Activated naive CD4-positive, alpha-beta T cell treated with anti-CD3 and anti-CD28 coated beads, Interleukin-2, amount 50 U/mL, for 16 hours (primary cell): ENCODE results near the gene BMP8A.

Experiments used
- DNase-seq: peaks from one replicate; pipeline ENCODE4 v3.0.0-alpha.2; 2020

Gene BMP8A

GRCh38 chr1:39528082-39528481 is 36.6 kb downstream of the BMP8A start:
- DNase-seq, result no peak

DNA sequence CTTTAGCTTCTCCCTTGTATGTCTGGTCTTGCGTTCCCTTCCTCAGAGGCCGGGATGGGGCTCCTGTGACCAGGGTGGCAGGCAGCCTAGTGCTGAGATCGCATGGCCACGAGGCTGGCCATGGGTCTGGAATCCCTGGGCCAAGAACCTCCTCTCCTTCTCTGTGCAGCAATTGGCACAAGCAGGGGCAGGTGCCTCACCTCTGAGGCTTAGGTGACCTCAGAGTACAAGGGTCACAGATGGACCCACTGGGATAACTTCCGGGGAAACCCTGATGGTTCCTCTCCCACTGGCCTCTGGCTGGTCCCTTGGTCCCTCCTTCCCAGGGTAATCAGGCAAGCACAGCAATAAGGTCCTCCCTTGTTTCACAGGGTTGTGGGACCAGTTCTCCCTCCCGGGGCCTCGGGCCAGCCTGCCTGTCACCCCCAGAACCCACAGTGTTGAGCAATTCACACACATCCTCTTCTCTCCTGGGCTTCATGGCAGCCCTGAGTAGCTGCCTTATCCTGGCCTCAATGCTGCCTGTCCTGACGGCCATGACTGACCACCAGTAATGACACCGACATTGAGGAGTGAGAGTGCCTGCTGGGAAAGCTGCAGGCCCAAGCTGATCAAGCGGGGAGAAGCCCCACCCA is 38.6 kb downstream of the BMP8A start:
- DNase-seq, result no peak

GRCh38 chr1:39531526-39531925 is 40.1 kb downstream of the BMP8A start:
- no peak for DNase-seq

- no peak for DNase-seq
Observed at GRCh38 chr1:39533442-39533841, 42.0 kb downstream of the BMP8A start.

DNA sequence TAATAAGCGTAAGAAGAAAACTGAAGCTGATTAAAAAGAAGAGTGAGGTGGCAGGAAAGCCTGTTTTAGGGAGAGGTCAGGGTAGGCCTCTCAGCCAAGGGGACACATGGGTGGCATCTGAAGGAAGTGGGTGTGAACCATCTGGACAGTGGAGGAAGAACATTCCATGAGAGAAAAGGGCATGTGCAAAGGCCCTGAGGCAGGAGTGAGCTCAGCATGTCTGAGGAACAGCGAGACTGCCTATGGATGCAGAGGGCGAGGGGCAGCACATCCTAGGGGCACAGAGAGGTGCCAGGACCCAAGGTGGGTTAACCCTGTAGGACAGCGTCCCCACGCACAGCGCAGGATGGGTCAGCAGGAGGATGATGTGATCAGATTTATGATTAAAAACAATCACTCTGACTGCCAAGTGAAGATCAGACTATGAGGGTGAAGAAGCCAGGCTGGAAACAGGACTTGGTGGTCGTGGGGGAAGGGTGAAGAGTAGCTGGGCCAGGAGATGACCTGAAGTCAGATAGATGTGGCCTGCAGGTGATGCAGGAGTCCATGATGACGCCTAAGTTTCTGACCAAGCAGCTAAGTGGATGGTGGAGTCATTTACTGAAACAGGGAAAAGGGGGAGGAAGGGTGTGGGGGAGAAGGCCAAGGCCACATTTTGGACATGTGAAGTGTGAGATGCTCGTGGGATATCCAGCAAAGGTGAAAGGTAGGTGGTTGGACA is 47.3 kb downstream of the BMP8A start:
- no peak for DNase-seq

- no peak for DNase-seq
Observed at GRCh38 chr1:39539252-39539790, 47.9 kb downstream of the BMP8A start.

GRCh38 chr1:39540504-39541031 is 49.1 kb downstream of the BMP8A start:
- no peak for DNase-seq

GRCh38 chr1:39542924-39543323 is 51.5 kb downstream of the BMP8A start:
- no peak for DNase-seq

DNA sequence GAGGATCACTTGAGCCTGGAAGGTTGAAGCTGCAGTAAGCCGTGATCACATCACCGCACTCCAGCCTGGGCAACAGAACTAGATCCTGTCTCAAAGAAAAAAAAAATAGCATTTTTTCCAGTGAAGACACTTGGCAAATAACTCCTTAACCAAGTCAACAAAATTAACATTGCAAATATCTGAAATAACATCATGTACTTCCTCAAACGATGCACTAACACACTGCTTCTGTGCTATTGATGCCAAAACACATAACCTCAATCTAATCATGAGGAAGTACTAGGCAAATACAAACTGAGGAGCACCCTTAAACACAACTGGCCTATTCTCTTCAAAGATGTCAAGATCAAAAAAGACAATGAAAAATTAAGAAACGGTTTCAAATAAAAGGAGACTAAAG is 52.9 kb downstream of the BMP8A start:
- DNase-seq, result no peak

- no peak for DNase-seq
Observed at GRCh38 chr1:39545531-39545930, 54.1 kb downstream of the BMP8A start.

GRCh38 chr1:39554277-39554676 is 62.8 kb downstream of the BMP8A start:
- DNase-seq, result no peak

DNA sequence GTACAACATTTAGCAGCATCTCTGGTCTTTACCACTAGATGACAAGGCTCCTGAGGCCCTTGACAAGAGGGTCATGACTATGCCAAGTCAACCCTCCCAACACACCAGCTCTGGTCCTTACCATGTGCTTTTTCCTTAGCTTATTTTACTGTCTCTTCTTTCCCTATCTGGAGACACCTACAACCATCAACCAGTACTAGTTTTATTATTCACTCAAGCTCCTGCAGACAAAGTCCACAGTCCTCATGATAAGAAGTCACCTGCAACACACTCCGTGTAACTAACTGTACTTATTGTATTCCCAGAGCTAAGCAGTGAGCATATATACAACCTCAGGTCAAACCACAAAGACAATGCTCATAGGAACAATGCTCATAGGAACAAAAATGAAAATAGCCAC is 69.8 kb downstream of the BMP8A start:
- no peak for DNase-seq

DNA sequence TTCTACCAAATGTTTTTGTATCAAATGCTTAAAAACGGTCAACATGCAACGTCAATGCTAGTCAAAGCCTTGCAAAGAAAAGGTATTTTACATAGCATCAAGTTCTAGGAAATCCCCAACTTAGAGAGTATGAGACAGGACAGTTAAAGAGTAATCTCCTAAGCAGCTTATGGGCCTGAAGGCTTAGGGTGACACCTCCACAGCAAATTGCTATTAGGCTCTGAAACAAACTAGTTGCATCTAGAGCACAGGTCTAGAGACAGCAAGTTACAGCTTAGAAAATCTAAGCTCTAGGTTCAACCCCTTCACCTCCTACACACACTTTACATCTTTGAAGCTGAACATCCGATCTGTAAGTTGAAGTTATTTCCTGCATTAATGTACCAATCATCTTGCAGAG is 71.5 kb downstream of the BMP8A start:
- DNase-seq, result no peak

DNA sequence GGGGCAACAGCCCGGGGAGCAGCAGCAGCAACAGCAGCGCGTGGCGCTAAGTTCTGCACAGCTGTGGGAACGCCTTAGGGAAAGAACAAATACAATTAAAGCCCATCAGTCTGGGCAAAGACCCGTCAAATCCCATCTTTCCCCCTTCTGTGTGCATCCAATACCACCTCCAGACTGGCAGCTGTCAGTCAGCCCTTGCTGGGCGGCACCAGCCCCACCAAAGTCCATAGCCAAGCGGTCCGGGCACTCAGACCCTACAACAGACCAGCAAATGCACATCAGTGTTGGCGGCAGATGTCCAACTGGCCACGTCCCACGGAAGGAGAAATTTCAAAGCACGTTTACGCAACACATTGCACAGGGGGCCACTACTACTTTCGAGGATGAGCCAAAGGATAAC is 72.2 kb downstream of the BMP8A start:
- no peak for DNase-seq

GRCh38 chr1:39564340-39564739 is 72.9 kb downstream of the BMP8A start:
- DNase-seq, result no peak

DNA sequence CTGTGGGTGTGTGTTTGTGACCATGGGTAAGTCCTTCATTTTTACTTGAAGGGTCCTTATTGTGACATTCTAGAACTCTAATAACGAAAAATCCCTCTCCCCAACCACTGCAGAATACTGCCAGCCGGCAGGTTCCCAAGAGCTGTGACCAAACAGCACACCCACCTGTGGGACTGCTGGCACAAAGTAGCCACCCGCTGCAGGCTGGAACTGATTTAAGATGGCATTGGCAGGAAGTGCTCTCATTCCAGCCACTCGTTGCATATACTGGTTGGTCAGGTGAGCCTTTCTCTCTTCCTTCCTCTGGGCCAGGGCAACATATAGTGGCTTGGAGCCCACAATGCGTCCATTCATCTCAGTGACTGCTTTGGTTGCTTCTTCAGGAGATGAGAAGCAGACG is 73.5 kb downstream of the BMP8A start:
- DNase-seq, result no peak

DNA sequence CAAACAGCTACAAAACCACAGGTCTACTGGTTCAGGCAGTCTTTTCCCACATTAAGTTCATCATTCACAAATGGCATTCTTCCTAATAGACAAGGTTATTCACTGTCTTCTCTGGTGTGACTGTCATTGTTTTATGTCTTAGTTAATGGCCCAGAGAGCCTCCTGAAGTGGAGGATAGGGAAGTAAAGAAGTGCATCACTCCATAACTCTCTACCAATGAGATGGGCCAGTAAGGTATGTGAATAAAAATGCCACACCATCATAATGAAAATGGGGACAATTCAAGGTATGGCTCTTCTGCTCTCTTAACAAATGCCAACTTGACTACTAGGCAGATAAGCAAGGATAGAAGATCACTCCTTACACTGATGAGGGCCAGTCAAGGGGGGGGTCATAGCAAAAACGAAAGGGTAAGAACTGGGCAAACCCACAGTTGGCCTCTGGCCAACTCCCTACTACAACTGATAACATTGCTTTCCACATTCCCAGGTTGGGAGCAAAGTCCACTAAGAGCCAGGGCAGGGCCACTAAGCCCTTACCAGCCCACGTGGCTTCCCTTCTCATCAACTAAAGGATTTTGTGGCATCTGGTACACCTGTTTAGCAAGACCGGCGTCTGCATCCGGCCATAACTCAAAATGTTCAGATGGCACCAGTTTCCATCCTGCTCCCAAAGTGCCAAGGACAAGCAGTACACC is 75.2 kb downstream of the BMP8A start:
- no peak for DNase-seq

DNA sequence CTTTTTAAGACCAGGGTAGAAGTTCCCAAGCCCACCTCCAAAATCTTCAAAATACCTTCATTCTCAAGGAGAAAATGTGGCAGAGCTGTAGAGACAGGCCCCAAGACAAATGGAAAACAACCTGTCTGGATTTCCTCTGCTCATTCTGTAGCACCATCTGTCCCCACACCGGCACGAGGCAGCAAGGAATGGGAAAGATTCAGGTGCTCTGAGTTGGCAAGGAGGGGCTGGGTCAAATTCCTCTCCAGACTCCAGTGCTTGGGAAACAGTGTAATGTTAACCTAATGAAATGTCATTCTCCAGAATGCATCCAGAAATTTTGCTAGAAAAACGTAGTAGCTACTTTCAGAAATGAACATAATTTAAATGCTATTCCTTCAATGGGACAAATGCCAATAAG is 75.9 kb downstream of the BMP8A start:
- no peak for DNase-seq

- no peak for DNase-seq
Observed at GRCh38 chr1:39568208-39568607, 76.8 kb downstream of the BMP8A start.

DNA sequence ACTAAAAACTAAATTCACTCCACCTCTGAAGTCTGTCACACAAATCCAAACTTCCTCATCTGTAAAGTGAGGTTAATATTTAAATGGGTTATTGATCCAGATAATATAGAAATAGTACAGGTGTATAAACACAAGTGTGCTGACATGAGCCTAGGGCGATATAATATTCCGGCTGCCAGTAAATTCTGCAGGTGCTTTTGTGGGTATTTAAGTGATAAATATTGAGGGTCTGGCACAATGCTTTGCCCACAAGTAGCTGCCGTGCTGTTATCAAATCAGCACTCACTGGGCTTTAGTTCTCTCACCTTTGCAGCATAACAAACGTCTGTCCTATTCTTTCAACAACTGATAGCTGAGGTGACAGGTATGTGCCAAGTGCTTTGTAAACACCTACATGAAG is 77.6 kb downstream of the BMP8A start:
- DNase-seq, result no peak

DNA sequence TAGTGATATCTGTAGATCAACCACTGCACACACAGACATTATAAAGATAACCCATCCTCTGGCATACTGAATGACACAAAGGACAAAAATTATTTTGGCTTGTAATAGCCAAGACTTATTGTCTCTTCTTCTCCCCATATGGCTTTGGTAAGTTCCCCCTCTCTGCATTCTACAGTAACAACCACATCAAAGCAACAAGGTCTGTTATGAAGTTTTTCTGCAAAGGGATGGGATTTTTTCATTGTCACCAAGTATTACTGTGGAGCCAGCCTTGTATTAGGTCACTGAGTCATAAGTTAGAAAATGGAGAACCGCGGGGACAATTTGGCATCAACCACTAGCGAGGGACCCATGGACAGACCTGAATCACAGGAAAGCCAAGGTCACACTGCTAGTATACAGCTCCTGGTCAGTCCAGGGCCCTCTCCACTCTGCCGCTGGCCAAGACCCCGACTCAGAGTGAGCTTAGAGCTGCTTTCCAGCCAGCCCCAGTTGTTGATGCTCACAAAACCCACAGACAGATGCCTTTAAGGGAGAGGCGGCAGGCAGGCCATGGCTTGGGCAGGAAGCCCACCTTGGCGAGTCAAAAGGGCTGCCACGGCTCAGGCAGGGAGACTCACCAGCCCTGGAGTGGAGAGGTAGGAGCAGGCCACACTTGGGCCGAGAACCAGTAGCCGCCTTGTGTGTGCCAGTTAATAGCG is 79.2 kb downstream of the BMP8A start:
- DNase-seq, result no peak

- no peak for DNase-seq
Observed at GRCh38 chr1:39571178-39571483, 79.7 kb downstream of the BMP8A start.

DNA sequence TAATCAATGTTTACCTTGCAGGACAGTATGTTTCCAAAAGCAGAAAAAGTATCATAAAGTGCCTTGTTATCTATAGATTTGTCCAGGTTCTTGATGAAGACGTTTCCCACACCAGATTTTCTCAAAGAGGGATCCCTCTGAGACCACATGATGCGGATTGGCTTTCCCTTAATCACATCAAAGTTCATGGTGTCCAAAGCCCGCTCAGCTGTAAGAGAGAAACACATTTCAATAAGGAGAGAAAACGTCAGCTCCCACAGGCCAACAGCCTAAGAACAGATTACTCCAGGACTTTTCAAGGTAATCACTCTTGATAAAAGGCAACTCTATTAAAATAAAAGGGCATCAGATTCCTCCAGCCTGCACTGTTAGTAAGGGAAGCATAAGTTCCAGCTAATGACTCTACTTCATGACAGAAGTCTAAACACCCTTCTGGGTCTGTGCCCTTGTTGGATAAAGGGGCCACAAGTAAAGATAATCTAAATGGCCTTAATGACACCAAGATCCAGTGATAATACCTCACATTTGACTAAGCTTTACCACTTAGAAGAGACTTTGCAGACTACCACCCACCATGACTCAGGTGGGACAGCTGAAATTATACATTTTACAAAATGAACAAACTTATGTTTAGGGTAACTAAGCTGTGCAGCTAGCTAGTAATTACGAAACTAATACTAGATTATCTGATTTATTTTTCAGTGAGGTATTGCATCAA is 81.1 kb downstream of the BMP8A start:
- no peak for DNase-seq
